ENCODE measurements around the gene PYGB.
A peak's percentile ranks its signal among the peaks of the same experiment; 100 is the strongest.
"Not testable (repeated sequence)": the region's sequence is repeated elsewhere in the genome, so short reads cannot be mapped to it uniquely, and the experiment has no call there.

The PYGB gene

GRCh38 chr20:25310268-25310920, 62.5 kb downstream of the PYGB start:
- DNase-seq = peak in 41 of 56 donors; percentile 25 to 79 (median 50)

- DNase-seq = no peak
These were observed 63.2 kb downstream of the PYGB start for GRCh38 chr20:25310921-25311728.

DNA sequence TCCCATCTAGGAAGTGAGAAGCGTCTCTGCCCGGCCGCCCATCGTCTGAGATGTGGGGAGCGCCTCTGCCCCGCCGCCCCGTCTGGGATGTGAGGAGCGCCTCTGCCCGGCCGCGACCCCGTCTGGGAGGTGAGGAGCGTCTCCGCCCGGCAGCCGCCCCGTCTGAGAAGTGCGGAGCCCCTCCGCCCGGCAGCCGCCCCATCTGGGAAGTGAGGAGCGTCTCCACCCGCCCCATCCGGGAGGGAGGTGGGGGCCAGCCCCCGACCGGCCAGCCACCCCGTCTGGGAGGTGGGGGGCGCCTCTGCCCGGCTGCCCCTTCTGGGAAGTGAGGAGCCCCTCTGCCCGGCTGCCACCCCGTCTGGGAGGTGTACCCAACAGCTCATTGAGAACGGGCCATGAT, 64.8 kb downstream of the PYGB start:
- not testable (repeated sequence) for DNase-seq

- no peak for DNase-seq
These were observed 65.7 kb downstream of the PYGB start for GRCh38 chr20:25313593-25313992.

- DNase-seq = no peak
These were observed 66.9 kb downstream of the PYGB start for GRCh38 chr20:25314497-25315417.

DNA sequence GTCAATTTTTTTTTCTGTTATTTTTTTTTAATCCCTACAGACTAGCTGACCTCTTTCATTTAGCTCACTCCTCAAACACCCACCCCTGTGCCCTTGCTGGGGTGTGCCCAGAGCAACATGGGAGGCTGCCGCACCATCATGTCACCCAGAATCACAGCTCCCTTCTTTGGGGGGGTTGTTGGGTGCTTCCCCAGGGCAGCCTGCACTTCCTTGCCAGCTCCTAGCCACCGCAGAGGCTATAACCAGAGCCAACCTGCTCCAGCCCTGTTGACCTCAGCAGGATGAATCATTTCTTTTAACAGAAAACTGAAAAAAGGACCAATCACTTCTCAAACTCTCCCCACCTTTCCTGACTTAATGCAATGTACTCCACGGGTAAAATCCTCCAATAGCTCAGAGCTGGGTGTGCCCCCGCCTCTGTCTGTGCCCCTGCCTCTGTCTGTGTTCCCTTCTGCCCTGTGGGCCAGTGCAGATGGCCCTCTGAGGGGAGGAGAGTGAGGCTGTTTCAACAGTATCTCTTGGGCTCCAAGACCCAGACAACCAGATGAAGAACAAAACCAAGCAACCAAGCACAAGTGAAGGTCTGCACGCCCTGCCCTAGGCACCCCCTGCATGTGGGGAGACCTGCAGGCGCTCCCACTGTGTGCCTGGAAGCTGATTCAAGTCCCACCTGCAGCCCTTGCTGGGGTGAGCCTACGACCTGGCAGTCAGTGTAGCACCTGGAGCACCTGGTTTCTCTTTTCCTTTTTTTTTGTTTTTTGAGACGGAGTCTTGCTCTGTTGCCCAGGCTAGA, 67.7 kb downstream of the PYGB start:
- DNase-seq = no peak

DNA sequence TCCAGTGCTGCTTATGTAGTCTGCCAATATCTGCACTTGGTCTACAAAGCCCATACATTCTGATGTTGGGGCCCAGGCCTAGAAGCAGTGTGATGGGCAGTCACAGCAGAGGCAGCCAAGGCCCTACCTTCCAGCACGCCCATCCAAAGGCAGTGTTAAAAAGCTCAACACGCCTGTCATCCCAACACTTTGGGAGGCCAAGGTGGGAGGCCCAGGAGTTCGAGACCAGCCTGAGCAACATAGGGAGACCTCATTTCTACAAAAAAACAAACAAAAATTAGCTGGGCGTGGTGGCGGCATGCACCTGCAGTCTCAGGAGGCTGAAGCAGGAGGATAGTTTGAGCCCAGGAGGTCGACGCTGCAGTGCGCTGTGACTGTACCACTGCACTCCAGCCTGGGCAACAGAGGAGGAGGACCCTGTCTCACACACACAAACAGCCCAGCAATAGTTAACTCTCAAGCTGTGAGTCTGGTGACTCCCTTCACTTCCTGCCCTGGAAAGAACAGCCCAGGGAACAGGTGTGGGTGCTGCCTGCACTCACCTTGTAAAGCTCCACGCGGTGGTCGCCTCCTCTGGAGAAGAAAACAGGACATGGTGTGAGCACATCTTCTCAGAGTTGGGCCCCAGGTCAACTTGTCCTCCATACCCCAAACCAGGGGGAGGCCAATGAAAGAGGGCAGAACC, 68.8 kb downstream of the PYGB start:
- no peak for DNase-seq

GRCh38 chr20:25317351-25318075, 69.6 kb downstream of the PYGB start:
- DNase-seq = no peak

DNA sequence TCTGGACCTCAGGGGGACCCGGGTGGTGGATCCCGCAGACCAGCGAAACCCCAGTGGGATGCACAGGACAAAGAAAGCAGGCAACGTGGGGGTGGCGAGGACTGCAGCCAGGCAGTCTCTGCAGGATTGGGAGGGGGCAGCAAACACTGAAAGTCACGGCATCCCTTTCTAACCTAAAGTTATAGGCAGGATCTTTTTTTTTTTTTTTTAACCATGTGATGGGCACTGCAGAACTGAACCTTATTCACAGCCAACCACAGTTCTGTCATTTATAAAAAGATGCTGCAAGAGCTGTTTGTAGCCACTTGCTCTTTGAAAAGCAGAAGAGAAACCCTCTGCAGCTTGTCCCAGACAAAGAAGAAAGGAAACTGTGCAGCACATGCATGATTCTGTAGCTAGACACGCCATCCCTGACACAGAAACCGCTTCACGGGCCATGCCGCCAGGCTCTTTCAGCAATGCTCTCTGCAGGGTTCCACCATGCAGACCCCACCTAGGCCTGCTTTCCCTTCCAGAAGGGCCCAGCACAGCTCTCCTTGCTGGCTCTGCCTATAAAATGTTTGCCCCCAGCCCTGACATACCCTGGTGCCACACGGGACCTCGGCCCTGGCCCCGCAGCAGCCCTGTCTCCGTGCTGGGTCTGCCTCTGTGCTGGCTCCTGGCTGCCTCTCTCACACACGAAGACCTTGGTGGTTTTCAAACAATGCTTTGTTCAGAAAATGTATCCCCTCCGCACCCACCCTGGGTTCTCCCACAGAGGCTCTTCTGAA, 70.8 kb downstream of the PYGB start:
- DNase-seq = peak in 15 of 56 donors; percentile 30 to 68 (median 42)

- DNase-seq = peak in 2 of 56 donors; percentile 22 to 43
These were observed 71.6 kb downstream of the PYGB start for GRCh38 chr20:25319241-25320034.

GRCh38 chr20:25320035-25320800, 72.3 kb downstream of the PYGB start:
- DNase-seq = peak in 4 of 56 donors; percentile 16 to 28 (median 22)

DNA sequence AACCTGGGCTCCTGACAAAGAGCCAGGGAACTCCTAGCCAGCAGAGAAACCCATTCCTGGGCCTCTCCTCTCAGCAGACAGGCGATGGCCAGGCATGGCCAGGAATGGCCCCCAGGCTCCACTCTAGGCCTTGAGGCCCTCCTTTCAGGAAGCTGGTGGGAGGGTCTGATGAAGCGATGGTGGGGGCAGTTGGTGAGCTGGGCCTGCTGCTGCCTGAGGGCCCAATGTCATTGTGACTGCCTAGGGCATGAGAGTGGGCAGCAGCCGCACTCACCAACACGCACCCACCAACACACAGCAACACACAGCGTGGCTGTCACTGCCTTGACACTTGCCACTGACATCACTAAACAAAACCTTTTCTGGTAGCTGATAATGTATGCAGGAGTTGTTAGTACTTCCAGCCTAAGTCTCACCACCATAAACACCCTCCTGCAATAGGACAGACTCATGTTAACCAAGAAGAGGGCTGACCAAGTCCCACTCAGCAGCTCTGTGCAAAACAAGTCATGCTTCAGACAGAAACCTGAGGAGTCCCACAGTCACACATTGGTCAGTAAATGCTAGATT, 73.5 kb downstream of the PYGB start:
- DNase-seq = no peak

- DNase-seq = no peak
These were observed 74.1 kb downstream of the PYGB start for GRCh38 chr20:25321991-25322390.

DNA sequence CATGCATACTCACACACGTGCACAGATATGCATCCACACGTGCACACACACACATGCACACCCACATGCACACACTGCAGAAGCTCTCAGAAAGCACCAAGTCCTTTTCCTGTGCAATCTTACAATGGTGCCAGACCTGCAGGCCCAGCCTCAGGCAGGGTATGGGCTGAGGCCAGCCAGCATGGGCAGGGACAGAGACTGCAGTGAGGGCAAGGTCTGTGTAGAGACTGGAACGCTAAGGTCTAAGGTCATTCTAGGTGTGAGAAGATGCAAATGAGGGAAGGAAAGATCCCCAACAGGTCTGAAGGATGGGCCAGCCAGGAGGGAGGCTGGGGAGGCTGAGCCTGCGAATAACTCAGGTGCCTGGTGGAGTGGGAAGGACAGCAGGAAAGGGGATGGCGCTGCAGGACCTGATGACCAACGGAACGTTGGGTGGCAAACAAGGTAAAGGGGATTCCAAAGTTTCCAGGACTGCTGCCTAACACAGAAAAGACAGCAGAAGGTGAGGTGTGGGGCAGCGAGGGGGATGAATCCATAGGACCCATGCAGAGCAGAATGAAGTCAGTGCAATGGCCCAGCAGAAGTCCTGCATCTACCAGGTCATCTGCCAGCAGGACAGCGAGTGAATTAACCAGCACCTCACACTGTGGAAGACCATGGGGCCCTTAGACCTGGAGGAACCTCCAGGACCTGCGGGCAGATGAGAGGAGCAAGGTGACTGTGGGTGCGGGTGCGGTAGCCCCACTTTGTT, 75.8 kb downstream of the PYGB start:
- DNase-seq = no peak

- DNase-seq = peak in 6 of 56 donors; percentile 19 to 58 (median 28)
These were observed 76.5 kb downstream of the PYGB start for GRCh38 chr20:25324412-25324811.

DNA sequence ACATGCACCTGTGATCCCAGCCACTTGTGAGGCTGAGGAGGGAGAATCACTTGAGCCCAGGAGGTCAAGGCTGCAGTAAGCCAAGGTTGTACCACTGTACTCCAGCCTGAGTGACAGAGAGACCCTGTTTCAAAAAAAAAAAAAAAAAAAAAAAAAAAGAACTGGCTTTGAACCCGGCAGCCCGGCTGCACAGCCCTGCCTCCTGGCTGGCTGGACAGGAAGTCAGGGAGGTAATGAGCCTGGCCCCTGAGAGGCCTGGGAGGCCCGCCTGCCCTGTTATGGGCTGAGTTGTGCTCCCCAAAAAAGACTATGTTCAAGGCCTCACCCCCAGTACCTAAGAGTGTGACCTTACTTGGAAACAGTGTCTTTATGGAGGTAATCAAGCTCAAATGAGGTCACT, 77.2 kb downstream of the PYGB start:
- no peak for DNase-seq

Measured in nucleus accumbens (tissue), 56 donors.